Inflammatory macrophage treated with lipopolysaccharide for 1 hour (primary cell): Measurements from ENCODE around the gene TMBIM6.
"Not testable (repeated sequence)": the region's sequence is repeated elsewhere in the genome, so short reads cannot be mapped to it uniquely, and the experiment has no call there.

Source experiments
- DNase-seq, 2 donors: peaks; one replicate each; pipeline ENCODE4 v3.0.0-alpha.2; 2020 to 2022

Gene TMBIM6

GRCh38 chr12:49730568-49731101, 10.7 kb upstream of the TMBIM6 start:
- peak in 1 of 2 donors; percentile 29 for DNase-seq

DNA sequence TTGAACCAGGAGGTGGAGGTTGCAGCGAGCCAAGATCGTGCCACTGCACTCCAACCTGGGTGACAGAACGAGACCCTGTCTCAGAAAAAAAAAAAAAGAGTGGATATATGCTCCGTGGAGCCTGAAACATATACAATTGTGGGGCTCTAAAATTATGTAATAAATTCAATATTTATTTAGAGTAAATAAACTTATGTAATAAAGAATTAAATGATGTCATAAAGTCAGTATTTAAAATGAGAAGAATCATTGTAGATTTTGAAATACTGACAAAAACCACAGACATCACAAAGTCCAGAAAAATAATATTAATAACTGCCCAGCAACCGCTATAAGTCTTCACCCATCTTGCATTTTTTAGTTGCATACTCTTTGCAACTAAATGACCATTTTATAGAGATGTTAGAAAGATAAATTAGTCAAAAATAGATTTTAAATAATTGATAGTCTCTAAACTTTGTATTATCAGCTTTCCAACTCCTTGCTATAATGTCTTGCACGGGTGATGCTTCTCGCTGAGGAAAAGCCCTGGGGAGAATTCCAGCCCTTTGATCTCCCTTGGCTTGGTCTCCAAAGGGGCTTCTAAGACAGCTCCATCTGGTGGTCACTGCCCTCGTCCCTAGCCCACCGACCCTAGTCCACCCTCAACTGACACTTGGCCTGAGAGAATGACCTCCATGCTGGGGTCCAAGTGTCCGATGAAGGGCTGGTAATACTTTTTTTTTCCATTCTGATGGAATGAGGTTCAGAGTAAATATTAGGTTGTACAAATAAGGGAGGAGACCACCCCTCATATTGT, 7.9 kb upstream of the TMBIM6 start:
- DNase-seq: no peak

GRCh38 chr12:49734900-49735299, 6.5 kb upstream of the TMBIM6 start:
- not testable (repeated sequence) for DNase-seq

GRCh38 chr12:49738721-49739120, 2.6 kb upstream of the TMBIM6 start:
- not testable (repeated sequence) for DNase-seq

- not testable (repeated sequence) for DNase-seq
Observed at GRCh38 chr12:49740277-49740676, 1.1 kb upstream of the TMBIM6 start.

DNA sequence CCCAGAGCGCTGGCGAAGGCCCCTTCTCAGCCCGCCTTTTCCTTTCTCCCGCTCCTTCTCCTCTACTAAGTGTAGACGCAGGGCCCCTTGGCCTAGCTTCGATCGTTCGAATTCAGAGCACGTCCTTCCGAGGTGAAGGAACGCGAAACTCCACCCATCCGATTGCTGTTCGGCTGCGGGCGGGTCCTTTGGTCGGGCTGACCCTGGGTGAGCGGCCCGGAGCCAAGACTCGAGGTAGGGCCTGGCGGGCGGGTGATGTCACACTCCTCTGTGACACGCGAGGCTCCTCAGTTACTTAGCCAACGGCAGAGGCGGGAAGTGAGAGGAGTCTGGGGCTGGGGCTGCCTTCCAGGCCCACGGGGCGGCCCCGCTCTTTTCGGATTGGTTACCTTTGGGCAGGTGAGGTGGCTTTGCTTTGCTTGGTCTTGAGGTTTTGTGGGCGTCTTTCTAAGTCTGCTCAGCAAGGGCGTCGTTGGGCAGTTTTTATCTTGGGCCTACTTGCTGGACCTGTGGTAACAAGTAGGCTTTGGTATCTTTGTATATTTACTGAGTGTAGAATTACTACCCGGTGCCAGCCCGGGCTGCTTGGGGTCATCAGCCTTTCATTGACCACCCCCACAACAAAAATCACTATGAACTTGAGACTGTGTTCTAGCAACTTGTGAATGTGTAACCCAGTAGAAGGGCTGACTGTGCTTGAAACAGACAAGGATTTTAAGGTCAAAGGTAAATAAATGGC, 694 bp downstream of the TMBIM6 start:
- peak; percentile 88 to 90 for DNase-seq

DNA sequence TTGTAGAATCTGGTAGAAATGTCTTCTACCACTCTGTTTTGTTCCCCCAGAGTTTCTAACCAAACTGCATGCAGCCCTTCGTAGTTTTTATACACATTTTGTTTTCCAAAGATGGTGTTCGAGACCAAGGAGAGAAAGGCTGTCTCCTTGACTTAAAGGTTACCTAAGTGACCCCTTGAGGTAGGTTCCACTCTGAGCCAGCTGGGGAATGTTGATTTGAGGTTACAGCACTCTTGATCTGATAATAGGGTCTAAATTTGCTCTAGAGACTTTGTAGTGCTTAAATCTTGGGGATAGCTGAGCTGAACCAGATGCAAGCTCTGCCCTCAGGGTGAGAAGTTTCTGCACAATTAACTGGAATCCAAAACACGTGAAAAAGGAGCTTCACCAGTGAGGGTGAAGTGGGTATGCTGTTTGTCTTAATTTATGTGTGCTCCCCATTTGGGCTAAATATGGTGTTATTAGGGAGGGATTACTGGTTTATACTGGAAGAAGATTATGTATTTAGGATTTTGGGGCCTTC, 3.1 kb downstream of the TMBIM6 start:
- no peak for DNase-seq

DNA sequence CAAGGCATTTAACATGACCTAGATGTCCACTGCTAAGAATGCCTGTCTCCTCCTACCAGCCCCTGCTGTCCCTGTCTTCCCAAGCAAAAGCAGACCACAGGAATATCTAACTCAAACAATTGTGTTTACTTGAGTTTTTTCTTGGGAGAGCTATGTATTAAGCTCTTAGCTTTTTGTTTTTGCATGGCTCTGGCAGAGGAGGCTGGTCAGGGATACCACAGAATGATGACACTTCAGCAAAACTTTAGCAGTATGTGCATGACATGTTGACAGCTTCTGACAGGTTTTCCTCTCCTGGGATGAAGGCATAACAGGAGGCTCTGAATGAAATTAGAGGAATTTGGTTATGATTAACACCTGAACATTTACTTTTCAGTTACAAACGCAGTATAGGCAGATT, 6.9 kb downstream of the TMBIM6 start:
- no peak for DNase-seq

DNA sequence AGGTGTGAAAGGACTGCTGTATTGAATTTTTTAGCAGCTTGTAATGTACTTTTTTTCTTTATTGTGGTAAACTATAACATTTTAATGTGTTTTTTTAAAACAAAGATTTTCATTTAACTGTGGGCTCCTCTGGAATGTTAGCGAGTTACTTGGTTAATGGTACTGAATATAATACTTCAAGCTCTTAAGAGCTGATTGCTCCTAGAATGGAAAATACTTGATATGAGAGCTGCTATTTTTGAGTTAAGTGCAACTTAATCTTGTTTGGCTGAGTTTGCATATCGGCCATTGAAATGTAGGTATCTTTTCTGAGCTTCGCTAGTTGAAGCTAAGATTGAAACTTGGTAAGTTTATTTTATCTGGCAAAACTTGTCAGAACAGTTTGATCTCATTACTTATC, 7.4 kb downstream of the TMBIM6 start:
- no peak for DNase-seq

DNA sequence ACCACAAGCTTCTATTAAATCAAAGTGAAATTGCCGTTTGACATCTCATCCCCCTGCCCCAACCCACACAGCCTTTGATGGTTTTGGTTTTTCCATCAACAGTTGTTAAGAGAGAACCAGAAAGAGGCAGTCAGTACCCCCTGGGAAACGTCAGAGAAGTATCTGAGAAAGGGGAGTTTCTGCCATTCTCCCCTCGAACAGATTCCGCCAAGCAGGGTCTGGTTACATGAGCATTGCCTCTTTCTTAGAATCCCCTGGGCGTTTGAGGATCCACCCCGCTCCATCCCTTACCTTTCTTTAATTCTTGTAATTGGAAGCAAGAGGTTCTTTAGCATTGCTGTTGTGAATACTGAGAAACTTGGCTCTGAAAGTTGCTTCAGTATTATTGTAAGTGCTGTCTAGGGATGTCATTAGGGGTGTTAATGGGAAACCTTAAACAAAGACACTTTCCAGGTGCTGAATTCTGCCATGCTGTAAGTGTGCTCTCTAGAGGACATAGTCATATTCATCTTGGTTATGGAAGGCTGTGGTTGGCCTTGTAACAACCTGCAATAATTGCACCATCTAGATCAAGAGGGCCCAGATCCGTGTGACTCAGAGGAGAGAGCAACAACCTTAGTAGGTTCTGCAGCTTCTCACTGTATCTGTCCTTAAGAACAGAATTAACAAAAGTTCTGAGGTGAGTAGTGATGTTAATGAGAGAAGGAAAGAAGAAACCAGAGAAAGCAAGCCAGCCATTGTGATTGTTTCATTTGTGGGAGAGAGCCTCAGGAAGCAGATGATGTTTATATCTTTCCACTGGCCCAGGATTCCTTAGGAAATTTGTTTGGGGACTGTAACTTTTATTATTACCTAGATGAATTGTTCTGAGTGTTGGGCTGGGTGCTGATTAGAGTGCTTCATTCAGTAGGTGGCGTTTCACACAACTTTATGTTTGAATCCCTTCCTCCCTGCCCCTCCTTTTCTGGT, 9.0 kb downstream of the TMBIM6 start:
- DNase-seq: peak; percentile 48 to 56

GRCh38 chr12:49750996-49751393, 9.6 kb downstream of the TMBIM6 start:
- DNase-seq: no peak

DNA sequence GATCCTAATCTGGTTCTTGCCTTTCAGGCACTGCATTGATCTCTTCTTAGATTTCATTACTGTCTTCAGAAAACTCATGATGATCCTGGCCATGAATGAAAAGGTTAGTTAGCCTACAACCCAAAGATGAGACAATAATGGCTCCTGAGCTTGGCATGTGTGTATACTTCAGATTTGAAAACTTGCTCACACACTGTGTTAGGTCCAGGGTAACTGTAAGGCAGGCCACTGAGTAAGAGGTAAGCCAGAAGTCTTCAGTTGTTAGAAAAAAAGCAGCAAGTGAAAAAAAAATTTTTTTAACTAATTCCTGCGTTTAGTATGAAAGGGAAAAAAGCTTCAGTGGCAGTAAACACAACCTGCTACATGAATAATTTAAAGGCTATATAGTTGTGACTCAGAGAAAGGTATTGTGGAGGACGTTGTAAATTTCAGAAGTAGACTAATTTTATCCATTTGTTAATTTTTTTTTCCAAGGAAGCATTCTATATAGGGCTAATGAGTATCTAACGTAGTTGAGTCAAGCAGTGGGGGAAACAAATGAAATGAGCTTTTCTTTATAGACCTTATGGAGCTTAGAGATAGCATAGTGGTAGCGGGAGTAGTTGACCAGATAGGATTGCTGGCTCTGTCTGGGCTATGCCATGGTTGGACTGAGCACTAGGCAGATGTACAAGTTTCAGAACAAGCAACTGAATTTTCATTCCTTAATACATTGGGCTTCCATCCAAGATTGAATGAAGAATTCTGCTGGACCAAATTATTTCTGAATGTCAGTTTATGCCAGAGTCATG, 20.5 kb downstream of the TMBIM6 start:
- no peak for DNase-seq

- DNase-seq: no peak
Observed at GRCh38 chr12:49762468-49762847, 21.1 kb downstream of the TMBIM6 start.

DNA sequence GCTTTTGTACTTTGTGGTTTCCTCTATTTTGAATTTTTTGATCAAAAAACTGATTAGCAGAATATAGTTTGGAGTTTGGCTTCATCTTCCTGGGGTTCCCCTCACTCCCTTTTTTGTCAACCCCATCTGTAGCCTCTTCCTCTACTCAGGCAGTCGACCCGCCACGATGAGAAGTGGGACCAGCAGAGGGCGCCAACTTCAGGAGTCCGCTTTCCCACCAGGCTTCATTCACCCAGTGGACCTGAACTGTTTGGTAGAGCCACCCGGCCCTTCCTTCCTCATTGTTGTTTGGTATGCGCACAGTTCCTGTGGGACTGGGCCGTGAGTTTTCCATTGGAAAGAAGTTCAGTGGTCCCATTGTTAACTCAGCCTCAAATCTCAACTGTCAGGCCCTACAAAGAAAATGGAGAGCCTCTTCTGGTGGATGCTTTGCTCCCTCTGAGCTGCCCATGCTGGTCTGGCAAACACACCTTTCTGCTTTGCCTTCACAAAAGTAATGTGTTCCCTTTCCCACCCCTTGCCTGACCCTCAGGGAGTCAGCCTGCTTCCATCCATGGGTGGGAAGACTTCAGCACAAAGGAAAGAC, 21.7 kb downstream of the TMBIM6 start:
- DNase-seq: peak in 1 of 2 donors; percentile 85

GRCh38 chr12:49764126-49764525, 22.8 kb downstream of the TMBIM6 start:
- no peak for DNase-seq

- no peak for DNase-seq
Observed at GRCh38 chr12:49766115-49766455, 24.7 kb downstream of the TMBIM6 start.

DNA sequence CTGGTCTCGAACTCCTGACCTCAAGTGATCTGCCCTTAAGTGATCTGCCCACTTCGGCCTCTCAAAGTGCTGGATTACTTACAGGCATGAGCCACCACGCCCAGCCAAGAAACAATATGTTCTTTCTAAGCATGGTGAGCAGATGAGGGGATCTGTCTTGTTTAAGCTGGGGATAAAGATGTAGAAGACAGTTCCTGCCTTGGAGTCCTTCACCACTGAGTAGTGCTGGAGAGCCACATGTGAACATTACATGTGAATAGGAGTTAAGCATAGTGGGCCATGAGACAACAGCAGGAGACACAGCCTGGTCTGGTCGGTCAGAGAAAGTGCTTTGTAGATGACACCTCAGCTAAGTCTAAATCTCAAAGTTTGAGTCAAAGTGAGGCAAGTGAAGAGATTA, 26.0 kb downstream of the TMBIM6 start:
- no peak for DNase-seq

DNA sequence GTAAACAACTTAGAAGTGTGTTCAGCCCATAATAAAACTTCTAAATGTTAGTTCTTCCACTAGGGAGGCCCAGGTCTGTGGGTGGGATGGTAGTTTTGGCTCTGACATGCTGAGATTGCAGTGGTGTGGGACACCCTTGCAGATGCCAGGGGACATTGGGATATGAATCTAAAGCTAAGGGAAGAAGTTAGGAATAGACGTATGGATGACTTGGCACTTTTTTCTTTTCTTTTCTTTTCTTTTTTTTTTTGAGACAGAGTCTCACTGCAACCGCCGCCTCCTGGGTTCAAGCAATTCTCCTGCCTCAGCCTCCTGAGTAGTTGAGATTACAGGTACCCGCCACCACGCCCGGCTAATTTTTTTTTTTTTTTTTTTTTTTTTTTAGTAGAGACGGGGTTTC, 31.7 kb downstream of the TMBIM6 start:
- not testable (repeated sequence) for DNase-seq

DNA sequence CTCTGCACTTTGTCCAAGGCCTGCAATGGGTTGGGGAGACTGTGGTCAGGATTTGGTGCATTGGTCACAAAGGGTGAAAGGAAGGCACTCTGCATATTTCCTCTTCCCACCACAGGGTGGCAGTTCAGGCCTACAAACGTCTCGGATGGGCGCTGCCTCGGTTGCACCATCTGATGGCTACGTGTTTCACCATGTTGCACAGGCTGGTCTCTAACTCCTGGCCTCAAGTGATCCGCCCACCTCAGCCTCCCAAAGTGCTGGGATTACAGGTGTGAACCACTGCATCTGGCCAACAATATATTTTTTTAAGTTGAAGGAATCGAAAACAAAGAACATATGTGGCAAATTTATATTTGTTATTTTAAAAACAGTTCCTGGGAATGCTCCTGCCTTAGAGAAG, 35.1 kb downstream of the TMBIM6 start:
- peak; percentile 69 to 89 for DNase-seq

GRCh38 chr12:49776858-49777257, 35.5 kb downstream of the TMBIM6 start:
- peak in 1 of 2 donors; percentile 34 for DNase-seq

DNA sequence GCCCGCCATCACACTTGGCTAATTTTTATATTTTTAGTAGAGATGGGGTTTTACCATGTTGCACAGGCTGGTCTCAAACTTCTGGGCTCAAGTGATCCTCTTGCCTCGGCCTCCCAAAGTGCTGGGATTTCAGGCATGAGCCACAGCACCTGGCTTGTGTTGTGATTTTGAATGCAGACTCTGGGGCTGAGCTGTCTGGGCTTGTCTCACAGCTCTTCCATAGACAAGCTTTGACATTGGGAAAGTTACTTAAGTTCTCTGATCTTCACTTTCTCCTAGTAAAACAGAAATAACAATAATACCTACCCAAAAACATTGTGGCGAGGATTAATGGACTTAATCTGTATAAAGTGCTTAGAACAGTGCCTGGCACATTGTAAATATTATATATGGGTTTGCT, 36.0 kb downstream of the TMBIM6 start:
- DNase-seq: no peak
